GM21528 (cell line): ENCODE results near the gene BBOX1.

Experiments used
- ATAC-seq: cut with Tn5 transposase; IDR thresholded peaks from one replicate; pipeline ENCODE4 v1.9.1; 2021; ENCODE audit warnings: mild to moderate bottlenecking, moderate library complexity; ENCODE audit not compliant: unreplicated experiment, low FRiP score

BBOX1 gene

GRCh38 chr11:27024865-27025264 lies 15.8 kb upstream of the BBOX1 start:
- ATAC-seq = no peak

- no peak for ATAC-seq
Observed at GRCh38 chr11:27025312-27025955, 15.2 kb upstream of the BBOX1 start.

- no peak for ATAC-seq
Observed at GRCh38 chr11:27025957-27026733, 14.5 kb upstream of the BBOX1 start.

GRCh38 chr11:27028561-27028965 lies 12.1 kb upstream of the BBOX1 start:
- no peak for ATAC-seq

GRCh38 chr11:27029966-27030365 lies 10.6 kb upstream of the BBOX1 start:
- no peak for ATAC-seq

- ATAC-seq = no peak
Observed at GRCh38 chr11:27031754-27032153, 8.9 kb upstream of the BBOX1 start.

- ATAC-seq = no peak
Observed at GRCh38 chr11:27039873-27040272, 742 bp upstream of the BBOX1 start.

GRCh38 chr11:27041141-27041899 lies 705 bp downstream of the BBOX1 start:
- ATAC-seq = no peak

GRCh38 chr11:27046956-27047355 lies 6.3 kb downstream of the BBOX1 start:
- ATAC-seq = no peak

GRCh38 chr11:27052668-27053067 lies 12.1 kb downstream of the BBOX1 start:
- no peak for ATAC-seq

GRCh38 chr11:27055065-27055682 lies 14.6 kb downstream of the BBOX1 start:
- no peak for ATAC-seq

GRCh38 chr11:27057091-27057780 lies 16.6 kb downstream of the BBOX1 start:
- no peak for ATAC-seq

- ATAC-seq = no peak
Observed at GRCh38 chr11:27058456-27058855, 17.8 kb downstream of the BBOX1 start.

- no peak for ATAC-seq
Observed at GRCh38 chr11:27059431-27059830, 18.8 kb downstream of the BBOX1 start.

- no peak for ATAC-seq
Observed at GRCh38 chr11:27060816-27061460, 20.3 kb downstream of the BBOX1 start.

GRCh38 chr11:27061461-27061821 lies 20.8 kb downstream of the BBOX1 start:
- no peak for ATAC-seq

- no peak for ATAC-seq
Observed at GRCh38 chr11:27064086-27064485, 23.5 kb downstream of the BBOX1 start.

- ATAC-seq = no peak
Observed at GRCh38 chr11:27075192-27075591, 34.6 kb downstream of the BBOX1 start.

GRCh38 chr11:27075655-27076054 lies 35.0 kb downstream of the BBOX1 start:
- ATAC-seq = no peak

- no peak for ATAC-seq
Observed at GRCh38 chr11:27076121-27076589, 35.5 kb downstream of the BBOX1 start.
